ENCODE results near the gene DEPDC5.

Gene DEPDC5

DNA sequence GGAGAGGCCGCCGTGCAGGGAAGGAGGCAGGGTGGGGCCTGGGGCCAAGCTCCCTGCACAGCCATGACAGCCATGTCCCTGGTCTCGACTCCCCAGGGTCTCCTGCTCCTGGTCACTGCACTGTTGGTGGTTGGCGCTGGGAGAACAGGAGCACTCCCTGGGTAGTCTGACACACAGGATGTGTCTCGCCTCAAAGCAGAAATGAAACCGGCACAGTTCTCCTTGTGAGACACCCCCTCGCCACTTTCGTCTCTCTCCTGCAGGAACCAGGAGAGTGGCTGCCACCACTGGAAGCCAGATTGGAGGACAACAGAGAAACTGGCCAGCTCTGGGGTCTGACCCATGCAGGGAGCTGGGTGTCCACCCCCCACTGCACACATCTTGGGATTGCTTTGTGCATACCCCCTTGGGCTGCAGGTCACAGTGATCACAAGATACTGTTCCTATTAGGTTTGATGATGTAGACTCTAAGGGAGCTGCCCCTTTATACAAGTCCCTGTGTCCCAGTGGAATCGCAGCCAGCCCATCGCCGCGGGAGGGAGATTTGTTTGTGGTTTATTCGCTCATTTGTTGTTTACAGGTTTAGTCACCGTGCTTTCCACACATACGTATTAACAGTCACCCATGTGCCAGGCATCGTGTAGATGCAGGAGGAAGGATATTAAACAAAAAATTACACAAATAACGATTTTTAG lies 163.6 kb downstream of the DEPDC5 start:
- DNase-seq (ENCODE audit: extremely low spot score), result peak; percentile 67
- TF ChIP-seq, protein P1, sequence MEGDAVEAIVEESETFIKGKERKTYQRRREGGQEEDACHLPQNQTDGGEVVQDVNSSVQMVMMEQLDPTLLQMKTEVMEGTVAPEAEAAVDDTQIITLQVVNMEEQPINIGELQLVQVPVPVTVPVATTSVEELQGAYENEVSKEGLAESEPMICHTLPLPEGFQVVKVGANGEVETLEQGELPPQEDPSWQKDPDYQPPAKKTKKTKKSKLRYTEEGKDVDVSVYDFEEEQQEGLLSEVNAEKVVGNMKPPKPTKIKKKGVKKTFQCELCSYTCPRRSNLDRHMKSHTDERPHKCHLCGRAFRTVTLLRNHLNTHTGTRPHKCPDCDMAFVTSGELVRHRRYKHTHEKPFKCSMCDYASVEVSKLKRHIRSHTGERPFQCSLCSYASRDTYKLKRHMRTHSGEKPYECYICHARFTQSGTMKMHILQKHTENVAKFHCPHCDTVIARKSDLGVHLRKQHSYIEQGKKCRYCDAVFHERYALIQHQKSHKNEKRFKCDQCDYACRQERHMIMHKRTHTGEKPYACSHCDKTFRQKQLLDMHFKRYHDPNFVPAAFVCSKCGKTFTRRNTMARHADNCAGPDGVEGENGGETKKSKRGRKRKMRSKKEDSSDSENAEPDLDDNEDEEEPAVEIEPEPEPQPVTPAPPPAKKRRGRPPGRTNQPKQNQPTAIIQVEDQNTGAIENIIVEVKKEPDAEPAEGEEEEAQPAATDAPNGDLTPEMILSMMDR (IDR thresholded peaks at IDR 0.05; ENCODE audit: control extremely low read depth, extremely low read depth, low read depth, missing control alignments), result no peak
- CTCF ChIA-PET, result interaction anchor here (1.6 kb wide), 1 partner anchor 34 kb away, joined by 4 read pairs; no protein-coding TSS in a partner anchor
- POLR2A ChIA-PET, result interaction anchor here (0.6 kb wide), 1 partner anchor 439 kb away, joined by 3 read pairs; no protein-coding TSS in a partner anchor

- POLR2A ChIA-PET, result interaction anchor here (0.6 kb wide), 1 partner anchor 243 kb away, joined by 3 read pairs; no protein-coding TSS in a partner anchor
- CTCF ChIA-PET, result interaction anchor here (1.7 kb wide), 1 partner anchor 19 kb away, joined by 4 read pairs; no protein-coding TSS in a partner anchor
- no peak for DNase-seq (ENCODE audit: extremely low spot score)
- TF ChIP-seq, protein P1 (IDR thresholded peaks at IDR 0.05; ENCODE audit: control extremely low read depth, extremely low read depth, low read depth, missing control alignments), result no peak
Observed at GRCh38 chr22:31919730-31920129, 165.9 kb downstream of the DEPDC5 start.

GRCh38 chr22:31920306-31920705 lies 166.5 kb downstream of the DEPDC5 start:
- POLR2A ChIA-PET, result no interaction called here
- CTCF ChIA-PET, result no interaction called here
- DNase-seq (ENCODE audit: extremely low spot score), result no peak
- TF ChIP-seq, protein P1 (IDR thresholded peaks at IDR 0.05; ENCODE audit: control extremely low read depth, extremely low read depth, low read depth, missing control alignments), result no peak

- ChIA-PET CTCF (interaction anchor here (1.6 to 2.7 kb wide), 2 partner anchors 13 to 20 kb away, joined by 6 read pairs; no protein-coding TSS in a partner anchor), POLR2A (no interaction called here)
- TF ChIP-seq, protein P1 (IDR thresholded peaks at IDR 0.05; ENCODE audit: control extremely low read depth, extremely low read depth, low read depth, missing control alignments), result no peak
- no peak for DNase-seq (ENCODE audit: extremely low spot score)
Observed at GRCh38 chr22:31921106-31921505, 167.3 kb downstream of the DEPDC5 start.

- POLR2A ChIA-PET, result no interaction called here
Observed at GRCh38 chr22:31922534-31922933, 168.7 kb downstream of the DEPDC5 start.

GRCh38 chr22:31923136-31923535 lies 169.3 kb downstream of the DEPDC5 start:
- TF ChIP-seq, protein P1 (IDR thresholded peaks at IDR 0.05; ENCODE audit: control extremely low read depth, extremely low read depth, low read depth, missing control alignments), result no peak
- no peak for DNase-seq (ENCODE audit: extremely low spot score)
- ChIA-PET POLR2A (no interaction called here), CTCF (interaction anchor here (0.9 to 2.7 kb wide), 5 partner anchors 9 to 22 kb away, joined by 3 to 6 read pairs (median 4); no protein-coding TSS in a partner anchor)

More at GRCh38 chr22:31922534-31922933, 168.7 kb downstream of the DEPDC5 start:
- no peak for DNase-seq (ENCODE audit: extremely low spot score)
- TF ChIP-seq, protein P1 (IDR thresholded peaks at IDR 0.05; ENCODE audit: control extremely low read depth, extremely low read depth, low read depth, missing control alignments), result no peak
- CTCF ChIA-PET, result interaction anchor here (0.9 to 2.7 kb wide), 5 partner anchors 9 to 21 kb away, joined by 3 to 6 read pairs (median 4); no protein-coding TSS in a partner anchor
